Body of pancreas (tissue), 4 donors: ENCODE data around the gene RAB17.

Source experiments
- POLR2A ChIP-seq, 3 donors: fragments of 450-650 bp; IDR thresholded peaks; one replicate each; pipeline ENCODE4 v1.6.1; 2016; ENCODE audit warnings: antibody characterized with exemption in 3 of 3, mild to moderate bottlenecking in 2 of 3
- TF ChIP-seq, protein P1 (sequence below), 7 experiments: fragments of 450-650 bp in 4 of 7; fragments of 200-600 bp in 3 of 7; sonication (generic) in 3 of 7; IDR thresholded peaks; one replicate each; pipeline ENCODE4 v1.5.1; 2016 to 2019; ENCODE audit warnings: antibody characterized with exemption in 7 of 7

DNA sequence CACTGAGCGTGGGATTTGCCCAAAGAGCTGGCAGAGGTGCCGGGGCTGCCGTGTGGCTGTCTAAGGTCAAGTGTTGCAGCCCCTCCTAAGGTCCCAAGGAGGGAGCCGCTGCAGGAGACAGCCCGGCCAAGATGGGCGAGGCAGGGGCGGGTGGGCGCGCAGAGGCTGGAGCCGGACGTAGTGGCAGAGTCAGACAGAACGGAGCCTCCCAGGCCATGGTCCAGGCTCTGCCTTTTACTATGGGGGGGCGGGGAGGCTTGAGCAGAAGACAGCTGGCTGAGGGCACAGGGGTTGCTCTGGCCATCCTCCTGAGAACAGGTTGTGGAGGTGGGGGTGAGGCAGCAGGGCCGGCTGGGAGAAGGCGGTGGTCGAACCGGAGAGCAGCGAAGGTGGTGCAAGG lies 51.6 kb downstream of the RAB17 start:
- TF ChIP-seq, protein P1, sequence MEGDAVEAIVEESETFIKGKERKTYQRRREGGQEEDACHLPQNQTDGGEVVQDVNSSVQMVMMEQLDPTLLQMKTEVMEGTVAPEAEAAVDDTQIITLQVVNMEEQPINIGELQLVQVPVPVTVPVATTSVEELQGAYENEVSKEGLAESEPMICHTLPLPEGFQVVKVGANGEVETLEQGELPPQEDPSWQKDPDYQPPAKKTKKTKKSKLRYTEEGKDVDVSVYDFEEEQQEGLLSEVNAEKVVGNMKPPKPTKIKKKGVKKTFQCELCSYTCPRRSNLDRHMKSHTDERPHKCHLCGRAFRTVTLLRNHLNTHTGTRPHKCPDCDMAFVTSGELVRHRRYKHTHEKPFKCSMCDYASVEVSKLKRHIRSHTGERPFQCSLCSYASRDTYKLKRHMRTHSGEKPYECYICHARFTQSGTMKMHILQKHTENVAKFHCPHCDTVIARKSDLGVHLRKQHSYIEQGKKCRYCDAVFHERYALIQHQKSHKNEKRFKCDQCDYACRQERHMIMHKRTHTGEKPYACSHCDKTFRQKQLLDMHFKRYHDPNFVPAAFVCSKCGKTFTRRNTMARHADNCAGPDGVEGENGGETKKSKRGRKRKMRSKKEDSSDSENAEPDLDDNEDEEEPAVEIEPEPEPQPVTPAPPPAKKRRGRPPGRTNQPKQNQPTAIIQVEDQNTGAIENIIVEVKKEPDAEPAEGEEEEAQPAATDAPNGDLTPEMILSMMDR (IDR thresholded peaks at IDR 0.05) = no peak
- no peak for TF ChIP-seq POLR2A (IDR thresholded peaks at IDR 0.05)
